SKM-1 treated with dmso at 0.1 percent for 144 hours (cell line): ENCODE results near the gene ANXA10.
"Not testable (repeated sequence)": the region's sequence is repeated elsewhere in the genome, so short reads cannot be mapped to it uniquely, and the experiment has no call there.

Experiments used
- DNase-seq: peaks from one replicate; lab custom pipeline; 2025; ENCODE audit not compliant: unreplicated experiment; lab: John Stamatoyannopoulos, UW

ANXA10 gene

DNA sequence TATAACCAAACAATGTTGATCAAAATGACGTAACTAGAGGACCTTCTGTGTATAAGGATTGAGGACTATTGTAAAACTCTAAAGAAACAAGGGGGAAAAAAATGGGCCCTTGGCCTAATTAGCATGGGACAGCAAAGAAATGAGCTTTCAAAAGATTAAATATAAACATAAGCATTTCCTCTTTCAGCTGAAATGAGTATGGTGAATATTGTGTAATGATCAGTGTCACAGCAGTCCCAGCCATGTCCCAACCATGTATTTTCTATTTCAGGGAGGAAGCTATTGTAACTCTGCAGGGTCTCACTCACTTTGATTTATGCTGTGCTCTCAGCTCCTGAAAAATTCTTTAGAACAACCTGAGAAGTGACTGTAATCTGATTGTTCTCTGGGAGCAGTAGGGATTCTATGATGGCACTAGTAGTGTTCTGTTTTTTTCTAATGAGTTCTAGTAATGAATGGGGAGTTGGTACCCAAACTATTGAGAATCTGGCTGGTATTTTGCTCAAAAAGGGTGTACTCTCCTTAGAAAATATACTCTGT, 25.8 kb downstream of the ANXA10 start:
- peak; percentile 26 for DNase-seq

DNA sequence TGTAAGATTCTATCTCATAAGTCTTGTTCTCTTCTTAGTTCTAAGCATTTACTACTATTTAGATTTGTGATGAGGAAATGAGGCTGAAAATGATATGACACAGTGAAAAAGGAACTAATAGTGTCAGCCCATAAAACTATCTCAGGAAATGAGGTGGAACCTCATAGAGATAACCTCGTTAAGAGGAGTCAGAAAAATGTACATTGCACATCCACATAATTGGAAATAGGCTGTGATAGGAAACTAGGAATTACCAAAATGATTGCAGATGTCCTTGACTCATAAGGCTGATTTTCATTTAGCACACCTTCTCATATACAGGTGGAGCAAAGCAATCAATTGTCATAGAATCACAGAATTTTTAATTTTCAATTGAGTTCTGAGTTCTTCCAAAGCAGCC, 26.8 kb downstream of the ANXA10 start:
- no peak for DNase-seq

DNA sequence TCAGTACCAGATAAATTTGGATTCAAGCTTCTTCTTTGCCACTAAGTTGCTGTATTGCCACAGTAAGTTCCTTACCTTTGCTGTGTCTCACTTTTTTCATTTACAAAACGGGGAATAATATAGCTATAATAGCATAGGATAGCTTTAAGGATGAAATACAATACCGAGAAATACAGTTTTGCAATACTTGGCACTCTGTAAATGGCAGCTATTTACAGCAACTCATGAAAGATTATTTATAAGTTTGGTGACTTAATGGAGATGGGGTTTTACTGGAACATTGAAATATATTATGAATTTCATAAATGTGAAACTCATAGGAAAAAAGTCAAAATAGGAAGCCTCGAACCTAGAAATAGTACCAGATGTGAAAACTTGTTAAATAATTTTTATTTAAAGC, 27.6 kb downstream of the ANXA10 start:
- DNase-seq = no peak

DNA sequence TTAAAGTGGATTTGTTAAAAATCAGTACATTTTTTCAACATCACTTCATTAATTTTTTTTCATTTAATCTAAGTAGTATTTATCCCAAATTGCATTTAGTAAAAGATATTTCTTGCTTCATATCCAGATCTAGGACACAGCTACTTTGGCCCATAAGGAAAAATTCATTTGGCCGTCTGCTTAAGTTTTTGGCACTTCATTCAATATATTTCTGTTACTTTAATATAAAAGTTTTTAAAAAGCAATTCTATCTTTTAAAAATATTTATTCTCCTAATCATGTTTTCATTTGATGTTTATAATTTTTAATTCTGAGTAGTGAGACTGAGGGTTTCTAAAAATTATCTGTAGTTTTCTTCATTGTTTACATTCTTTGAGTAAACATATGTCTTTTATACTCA, 28.5 kb downstream of the ANXA10 start:
- no peak for DNase-seq

GRCh38 chr4:168124008-168124641, 31.8 kb downstream of the ANXA10 start:
- DNase-seq = no peak

- DNase-seq = no peak
Measured at GRCh38 chr4:168126952-168127351, 34.6 kb downstream of the ANXA10 start.

DNA sequence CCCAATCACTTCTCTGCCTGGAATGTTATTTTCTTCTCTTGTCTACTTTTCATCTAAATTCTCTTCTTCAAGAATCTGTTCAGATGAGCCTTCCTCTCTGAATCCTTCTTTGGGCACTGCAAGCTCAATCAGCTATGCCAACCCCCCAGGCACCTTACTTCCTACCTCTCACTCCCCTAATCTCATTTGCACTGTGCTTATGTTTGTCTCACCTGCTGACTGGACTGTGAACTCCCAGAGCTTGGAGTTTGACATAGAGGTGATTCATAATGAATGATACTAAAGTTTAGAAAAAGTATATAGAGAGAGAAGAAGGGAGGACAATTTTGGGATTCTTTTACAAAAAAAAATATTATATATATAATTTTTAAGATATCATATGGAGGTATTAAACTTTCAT, 36.3 kb downstream of the ANXA10 start:
- no peak for DNase-seq

DNA sequence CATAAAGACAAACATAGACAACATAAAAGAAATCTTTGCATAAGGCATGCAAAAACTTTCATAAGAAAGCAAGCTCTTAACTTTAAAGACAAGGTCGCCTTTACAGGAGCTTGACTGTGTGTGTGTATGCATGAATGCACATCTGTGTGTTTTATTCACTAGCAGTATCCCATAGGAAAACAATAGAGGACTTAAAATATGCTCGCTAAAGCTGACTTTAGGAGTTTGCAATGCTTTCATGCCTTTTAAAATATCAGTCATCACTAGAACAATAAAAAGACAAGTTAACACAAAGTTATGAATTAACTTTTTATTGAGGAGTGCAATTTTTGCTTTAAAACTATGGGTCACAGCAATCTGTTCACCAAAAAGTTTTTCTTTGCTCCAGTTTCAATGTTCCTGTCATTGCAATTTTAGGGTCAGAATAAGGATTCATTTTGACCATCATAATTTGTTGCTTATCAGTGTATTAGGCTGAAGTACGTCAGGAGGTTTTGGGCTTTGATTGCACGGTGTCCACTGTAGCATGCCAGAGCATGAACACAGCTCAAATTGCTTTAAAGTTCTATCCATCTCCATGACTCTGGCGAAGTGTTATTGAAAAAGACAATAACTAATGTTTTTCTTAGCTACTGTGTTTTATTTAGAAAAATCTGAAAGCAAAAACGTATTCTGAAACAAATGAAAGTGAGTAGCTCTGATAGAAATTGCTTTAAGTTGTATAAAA, 36.9 kb downstream of the ANXA10 start:
- DNase-seq = no peak

- DNase-seq = no peak
Measured at GRCh38 chr4:168129802-168130201, 37.5 kb downstream of the ANXA10 start.

DNA sequence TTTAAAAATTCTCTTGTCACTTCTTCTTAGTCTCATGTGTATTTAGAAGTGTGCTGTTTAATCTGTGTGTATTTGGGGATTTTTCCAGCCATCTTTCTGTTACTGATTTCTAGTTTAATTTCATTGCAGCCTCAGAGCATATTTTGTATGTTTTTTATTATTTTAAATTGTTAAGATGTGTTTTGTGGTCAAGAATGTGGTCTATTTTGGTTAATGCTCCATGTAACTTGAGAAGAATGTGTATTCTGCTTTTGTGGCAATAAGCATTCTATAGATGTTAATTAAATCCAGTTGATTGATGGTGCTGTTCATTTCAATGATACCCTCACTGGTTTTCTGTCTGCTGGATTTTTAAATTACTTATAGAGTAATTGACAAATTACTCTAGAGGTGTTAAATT, 38.9 kb downstream of the ANXA10 start:
- DNase-seq = no peak

- DNase-seq = no peak
Measured at GRCh38 chr4:168134651-168135050, 42.3 kb downstream of the ANXA10 start.

DNA sequence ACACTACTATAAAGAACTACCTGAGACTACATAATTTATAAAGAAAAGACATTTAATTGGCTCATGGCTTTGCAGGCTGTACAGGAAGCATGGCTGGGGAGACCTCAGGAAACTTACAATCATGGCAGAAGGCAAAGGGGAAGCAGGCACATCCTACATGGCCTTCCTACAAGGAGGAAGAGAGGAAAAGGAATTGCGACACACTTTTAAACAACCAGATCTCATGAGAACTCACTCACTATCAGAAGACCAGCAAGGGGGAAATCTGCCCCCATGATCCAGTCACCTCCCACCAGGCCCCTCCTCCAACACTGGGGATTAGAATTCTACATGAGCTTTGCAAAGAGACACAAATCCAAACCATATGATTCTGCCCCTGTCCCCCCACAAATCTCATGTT, 43.5 kb downstream of the ANXA10 start:
- DNase-seq = not testable (repeated sequence)

GRCh38 chr4:168137695-168138094, 45.4 kb downstream of the ANXA10 start:
- DNase-seq = not testable (repeated sequence)

- no peak for DNase-seq
Measured at GRCh38 chr4:168138143-168138542, 45.8 kb downstream of the ANXA10 start.

DNA sequence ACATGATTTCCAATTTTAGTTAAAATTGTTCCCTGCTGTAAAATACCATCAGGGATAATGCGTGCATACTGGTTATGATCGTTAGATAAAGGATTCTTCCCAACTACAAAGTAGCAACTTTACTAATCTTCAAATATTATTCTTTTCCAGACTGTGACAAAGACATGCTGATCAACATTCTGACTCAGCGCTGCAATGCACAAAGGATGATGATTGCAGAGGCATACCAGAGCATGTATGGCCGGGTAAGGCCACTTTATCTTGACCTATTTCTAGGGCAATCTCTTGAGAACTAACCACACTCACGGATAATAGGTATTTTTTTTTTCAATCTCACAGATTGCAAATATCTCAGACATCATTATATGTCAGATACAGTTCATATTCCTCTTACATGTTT, 47.0 kb downstream of the ANXA10 start:
- no peak for DNase-seq

DNA sequence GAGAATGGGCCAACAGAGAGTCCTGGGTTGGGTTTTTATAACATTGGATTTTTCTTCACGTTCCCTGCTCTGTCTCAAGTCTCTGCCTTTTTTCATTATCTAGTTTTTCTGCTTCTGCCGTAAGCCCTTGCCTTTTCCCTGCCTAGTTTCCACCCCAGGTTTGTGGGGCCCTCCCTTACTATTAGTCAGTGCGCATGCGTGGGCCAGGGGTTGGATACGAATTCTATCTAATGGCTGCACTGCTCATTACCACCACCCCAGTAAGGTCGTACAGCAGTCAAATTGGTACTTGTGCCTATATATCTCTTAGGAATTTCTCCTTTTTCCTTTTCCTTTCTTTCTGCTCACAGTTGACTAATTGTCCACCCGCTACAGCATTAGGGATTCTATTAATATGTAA, 49.4 kb downstream of the ANXA10 start:
- DNase-seq = no peak

DNA sequence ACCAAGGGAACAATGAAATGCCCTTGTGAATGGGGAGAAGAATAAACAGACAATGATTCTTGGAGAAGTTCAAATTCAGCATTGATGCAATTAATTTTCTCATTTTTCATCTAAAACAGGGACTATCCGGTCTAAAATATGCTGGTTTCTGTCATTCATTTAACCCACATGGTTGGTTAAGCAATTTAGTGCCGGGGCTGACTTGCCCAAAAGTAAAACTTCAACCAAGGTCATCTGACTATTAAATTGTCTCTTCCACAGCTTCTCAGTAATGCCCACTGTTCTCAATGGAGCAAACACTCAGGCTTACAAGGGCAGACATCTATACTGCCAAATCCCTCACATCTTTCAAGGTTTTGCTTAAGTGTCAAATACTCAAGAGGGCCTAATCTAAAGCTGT, 51.3 kb downstream of the ANXA10 start:
- DNase-seq = no peak

- no peak for DNase-seq
Measured at GRCh38 chr4:168150420-168151050, 58.2 kb downstream of the ANXA10 start.

GRCh38 chr4:168151327-168151726, 59.0 kb downstream of the ANXA10 start:
- no peak for DNase-seq

DNA sequence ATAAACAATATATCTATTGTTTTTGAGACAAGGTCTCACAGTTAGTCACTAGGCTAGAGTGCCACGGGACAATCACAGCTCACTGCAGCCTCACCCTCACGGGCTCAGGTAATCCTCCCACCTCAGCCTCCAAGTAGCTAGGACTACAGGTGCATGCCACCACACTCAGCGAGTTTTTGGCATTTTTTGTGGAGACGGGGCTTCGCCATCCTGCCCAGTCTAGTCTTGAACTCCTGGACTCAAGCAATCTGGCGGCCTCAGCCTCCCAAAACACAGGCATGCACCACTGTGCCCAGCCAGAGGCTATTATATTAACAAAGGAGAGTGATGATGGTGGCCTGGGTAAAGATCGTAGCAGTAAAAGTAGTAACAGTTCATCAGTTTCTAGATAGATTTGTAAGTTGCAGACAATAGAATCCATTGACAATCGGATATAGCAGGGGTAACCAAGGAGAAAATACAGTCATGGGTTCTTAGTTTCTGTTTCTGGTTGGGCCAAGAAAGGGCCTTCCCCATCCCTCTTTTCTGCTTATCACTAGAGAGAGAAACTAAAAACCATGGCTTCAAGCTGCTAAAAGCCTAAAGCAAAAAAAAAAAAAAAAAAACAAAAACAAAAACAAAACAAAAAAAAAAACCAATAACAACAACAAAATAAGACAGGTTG, 60.6 kb downstream of the ANXA10 start:
- DNase-seq = no peak

- peak; percentile 47 for DNase-seq
Measured at GRCh38 chr4:168153596-168154440, 61.5 kb downstream of the ANXA10 start.
